NCI-H748 (cell line): ENCODE measurements around the gene MAL.

Experiments
- DNase-seq: peaks from one replicate; lab custom pipeline; 2025; ENCODE audit not compliant: unreplicated experiment; lab: John Stamatoyannopoulos, UW

The MAL gene

GRCh38 chr2:95025406-95026319, at the start of gene MAL:
Gene MAL, plus strand, starts transcription at chr2:95025708. Its CDS starts 85 bp downstream, at chr2:95025793.
- peak; percentile 40 for DNase-seq

GRCh38 chr2:94977826-94978225, 47.7 kb upstream of the MAL start:
- DNase-seq = no peak

GRCh38 chr2:94978917-94979316, 46.6 kb upstream of the MAL start:
- DNase-seq = no peak

- DNase-seq = no peak
These were observed 45.8 kb upstream of the MAL start for GRCh38 chr2:94979406-94980375.

- DNase-seq = no peak
These were observed 45.1 kb upstream of the MAL start for GRCh38 chr2:94980406-94980805.

- DNase-seq = no peak
These were observed 43.4 kb upstream of the MAL start for GRCh38 chr2:94982156-94982555.

- no peak for DNase-seq
These were observed 42.8 kb upstream of the MAL start for GRCh38 chr2:94982675-94983074.

- no peak for DNase-seq
These were observed 40.4 kb upstream of the MAL start for GRCh38 chr2:94984964-94985575.

- DNase-seq = no peak
These were observed 39.9 kb upstream of the MAL start for GRCh38 chr2:94985636-94986035.

GRCh38 chr2:94986392-94986963, 39.0 kb upstream of the MAL start:
- peak; percentile 53 for DNase-seq

- no peak for DNase-seq
These were observed 38.2 kb upstream of the MAL start for GRCh38 chr2:94987074-94988020.

GRCh38 chr2:94990956-94991355, 34.6 kb upstream of the MAL start:
- no peak for DNase-seq

- no peak for DNase-seq
These were observed 33.1 kb upstream of the MAL start for GRCh38 chr2:94992360-94992759.

GRCh38 chr2:94993176-94994062, 32.1 kb upstream of the MAL start:
- DNase-seq = no peak

- DNase-seq = no peak
These were observed 31.2 kb upstream of the MAL start for GRCh38 chr2:94994063-94994913.

- DNase-seq = no peak
These were observed 30.5 kb upstream of the MAL start for GRCh38 chr2:94994914-94995552.

GRCh38 chr2:94995553-94996304, 29.8 kb upstream of the MAL start:
- DNase-seq = no peak
